Dedifferentiated amniotic fluid mesenchymal stem cell (primary cell): ENCODE measurements around the gene C19orf33.
A peak's percentile ranks its signal among the peaks of the same experiment; 100 is the strongest.
"Not testable (repeated sequence)": the region's sequence is repeated elsewhere in the genome, so short reads cannot be mapped to it uniquely, and the experiment has no call there.

Experiments
- DNase-seq: peaks from one replicate; pipeline ENCODE4 v3.0.0-alpha.2; 2016; ENCODE audit errors: extremely low spot score

C19orf33 gene

DNA sequence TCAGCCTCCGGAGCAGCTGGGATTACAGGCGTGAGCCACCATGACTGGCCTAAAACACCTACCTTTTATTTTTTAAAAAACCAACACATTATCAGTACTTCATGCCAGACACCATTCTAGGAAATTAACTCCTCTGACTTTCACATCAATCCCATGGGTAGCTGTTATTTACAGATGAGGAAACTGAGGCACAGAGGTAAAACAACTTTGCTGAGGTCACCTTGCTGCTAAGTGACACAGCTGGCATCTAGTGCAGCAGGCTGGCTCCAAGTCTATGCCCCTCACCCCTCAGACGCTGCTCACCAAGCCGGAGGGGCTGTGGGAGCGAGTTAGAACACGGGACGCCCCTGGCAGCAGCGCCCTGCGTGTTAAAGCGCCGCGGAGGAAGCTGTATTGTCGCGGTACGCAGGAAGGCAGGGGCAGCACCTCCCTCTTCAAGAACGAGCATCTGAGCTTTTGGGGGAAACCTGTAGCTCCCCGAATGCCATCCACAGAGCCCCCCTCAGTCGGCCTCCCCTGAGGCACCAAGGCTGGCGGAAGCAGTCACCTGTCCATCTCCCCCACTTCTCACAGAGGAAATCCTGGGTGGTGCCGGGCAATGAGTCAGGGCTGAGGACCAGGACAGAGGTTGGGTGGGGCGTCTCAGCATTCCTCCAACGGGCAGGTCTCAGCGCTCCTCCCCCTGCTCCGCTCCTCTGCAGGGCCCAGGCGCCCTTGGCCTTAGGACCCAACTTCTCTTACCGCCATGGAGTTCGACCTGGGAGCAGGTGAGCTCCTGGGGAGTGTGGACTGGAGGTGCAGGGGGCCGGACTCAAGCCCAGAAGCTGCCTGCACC lies at the start of gene C19orf33:
Gene C19orf33, plus strand, starts transcription at position 735 of the 835 bp plus-strand sequence. Its CDS starts 11 bp downstream, at position 746.
- no peak for DNase-seq

DNA sequence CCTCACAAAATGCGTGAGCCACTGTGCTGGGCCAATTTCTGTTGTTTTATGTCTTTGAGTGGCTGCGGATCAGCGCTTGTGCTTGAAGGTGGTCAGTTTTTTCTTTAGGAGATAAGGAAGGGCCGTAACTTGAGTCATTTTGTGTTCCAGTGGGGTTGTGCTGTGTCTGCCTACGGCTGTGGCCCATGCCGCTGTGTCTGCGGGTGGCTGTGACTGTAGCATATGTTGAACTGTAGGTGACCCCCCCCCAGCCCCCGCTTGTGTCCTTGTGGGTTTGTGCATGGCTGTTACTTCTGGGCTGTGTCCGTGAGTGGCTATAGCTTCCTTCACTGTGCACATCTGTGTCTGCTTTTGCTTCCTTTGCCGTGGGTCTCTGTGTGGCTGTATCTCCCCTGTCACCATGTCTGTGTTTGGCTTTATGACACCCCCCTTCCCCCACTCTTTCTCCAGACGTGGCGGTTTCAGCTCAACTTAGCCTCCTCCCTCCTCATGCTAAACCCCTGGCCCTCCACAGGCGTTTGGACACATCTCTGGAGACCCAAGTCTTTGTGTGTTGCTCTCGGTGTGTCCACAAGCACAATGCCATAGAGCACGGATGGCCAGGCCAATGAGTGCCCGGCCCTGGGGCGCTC lies 48.6 kb upstream of the C19orf33 start:
- DNase-seq: no peak

DNA sequence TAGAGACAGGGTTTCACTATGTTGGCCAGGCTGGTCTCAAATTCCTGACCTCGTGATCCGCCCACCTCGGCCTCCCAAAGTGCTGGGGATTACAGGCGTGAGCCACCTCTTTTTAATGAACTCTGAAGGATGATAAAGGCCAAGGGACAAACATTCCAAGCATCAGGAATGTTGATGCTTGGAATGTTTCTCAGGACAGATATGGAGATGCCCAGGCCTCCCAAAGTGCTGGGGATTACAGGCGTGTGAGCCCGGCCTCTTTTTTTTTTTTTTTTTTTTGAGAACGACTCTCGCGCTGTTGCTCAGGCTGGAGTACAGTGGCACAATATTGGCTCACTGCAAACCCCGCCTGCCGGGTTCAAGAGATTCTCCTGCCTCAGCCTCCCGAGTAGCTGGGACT lies 42.1 kb upstream of the C19orf33 start:
- not testable (repeated sequence) for DNase-seq

DNA sequence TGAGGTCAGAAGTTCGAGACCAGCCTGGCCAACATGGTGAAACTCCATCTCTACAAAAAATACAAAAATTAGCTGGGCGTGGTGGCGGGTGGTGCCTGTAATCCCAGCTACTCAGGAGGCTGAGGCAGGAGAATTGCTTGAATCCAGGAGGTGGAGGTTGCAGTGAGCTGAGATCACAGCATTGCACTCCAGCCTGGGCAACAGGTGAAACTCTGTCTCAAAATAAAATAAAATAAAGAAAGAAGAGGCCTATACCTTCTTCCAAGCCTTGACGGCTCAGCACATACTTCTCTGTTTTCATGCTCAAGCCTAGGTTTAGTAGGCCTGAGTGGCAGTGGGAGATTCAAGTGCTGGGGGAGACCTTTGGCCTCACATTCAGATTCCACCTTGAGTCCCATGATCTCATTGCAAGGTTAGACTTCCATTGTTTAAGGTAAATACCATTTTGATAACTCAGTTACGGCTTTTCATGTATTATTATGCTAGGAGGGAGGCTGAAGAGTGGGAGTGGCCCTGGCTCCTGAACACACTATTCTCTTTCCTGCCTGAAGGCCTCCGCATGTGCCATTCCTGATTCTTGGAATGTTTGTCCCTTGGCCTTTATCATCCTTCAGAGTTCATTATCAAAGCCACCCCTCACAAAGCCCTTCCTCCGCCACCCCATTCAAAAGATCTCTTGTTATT lies 41.3 kb upstream of the C19orf33 start:
- DNase-seq: no peak

DNA sequence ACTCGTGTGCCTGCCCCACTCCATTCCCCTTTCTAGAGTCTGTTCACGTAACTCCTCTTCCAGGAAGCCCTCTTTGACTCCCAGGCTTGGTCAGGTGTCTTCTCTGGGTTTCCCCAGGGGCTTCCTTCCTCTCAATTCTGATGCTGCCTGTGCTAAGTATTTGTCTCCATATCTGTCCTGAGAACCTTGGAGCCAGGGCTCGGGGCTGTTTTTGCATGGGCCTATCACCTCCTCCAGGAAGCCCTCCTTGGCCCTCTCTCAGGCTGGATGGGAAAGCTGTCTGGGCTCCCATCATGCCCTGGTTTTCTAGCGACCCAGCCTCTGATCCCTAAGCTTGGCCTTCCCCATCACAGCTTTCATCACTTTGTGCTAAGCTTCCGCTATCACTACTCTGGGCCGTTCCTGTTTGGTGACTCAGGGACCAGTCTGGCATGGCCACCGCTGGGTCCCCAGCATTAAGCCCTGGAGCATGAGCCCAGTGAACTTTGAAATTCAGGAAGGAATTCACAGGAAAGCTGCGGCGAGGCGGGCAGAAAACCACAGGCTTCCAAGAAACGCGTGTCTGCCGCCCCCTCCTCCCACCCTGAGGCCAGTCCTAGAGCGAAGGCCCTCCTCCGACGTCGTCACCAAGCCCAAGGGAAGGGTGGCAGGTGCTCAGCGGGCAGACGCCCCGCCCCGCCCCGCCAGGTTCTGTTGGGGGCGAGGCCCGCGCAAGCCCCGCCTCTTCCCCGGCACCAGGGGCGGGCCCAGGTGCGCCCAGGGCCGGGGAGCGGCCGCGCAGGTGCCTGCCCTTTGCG lies 40.2 kb upstream of the C19orf33 start:
- DNase-seq: no peak

DNA sequence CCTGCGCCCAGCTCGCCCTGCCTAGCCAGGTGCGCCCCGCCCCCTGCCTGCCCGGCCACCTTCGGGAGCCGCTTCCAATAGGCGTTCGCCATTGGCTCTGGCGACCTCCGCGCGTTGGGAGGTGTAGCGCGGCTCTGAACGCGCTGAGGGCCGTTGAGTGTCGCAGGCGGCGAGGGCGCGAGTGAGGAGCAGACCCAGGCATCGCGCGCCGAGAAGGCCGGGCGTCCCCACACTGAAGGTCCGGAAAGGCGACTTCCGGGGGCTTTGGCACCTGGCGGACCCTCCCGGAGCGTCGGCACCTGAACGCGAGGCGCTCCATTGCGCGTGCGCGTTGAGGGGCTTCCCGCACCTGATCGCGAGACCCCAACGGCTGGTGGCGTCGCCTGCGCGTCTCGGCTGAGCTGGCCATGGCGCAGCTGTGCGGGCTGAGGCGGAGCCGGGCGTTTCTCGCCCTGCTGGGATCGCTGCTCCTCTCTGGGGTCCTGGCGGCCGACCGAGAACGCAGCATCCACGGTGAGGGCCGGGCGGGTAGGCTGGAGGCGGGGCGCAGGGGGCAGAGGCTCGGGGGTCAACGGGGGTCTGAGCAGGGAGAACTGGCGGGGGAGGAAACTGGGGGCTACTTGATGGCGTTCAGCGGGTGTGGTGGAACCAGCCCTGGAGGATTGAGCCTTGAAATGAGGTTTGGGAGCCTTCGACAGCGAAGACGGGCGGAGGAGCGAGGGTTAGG lies 39.4 kb upstream of the C19orf33 start, which contains the start of gene SPINT2:
Gene SPINT2, plus strand, starts transcription at position 88 of the 727 bp plus-strand sequence. Its CDS starts 320 bp downstream, at position 408.
- DNase-seq: no peak

DNA sequence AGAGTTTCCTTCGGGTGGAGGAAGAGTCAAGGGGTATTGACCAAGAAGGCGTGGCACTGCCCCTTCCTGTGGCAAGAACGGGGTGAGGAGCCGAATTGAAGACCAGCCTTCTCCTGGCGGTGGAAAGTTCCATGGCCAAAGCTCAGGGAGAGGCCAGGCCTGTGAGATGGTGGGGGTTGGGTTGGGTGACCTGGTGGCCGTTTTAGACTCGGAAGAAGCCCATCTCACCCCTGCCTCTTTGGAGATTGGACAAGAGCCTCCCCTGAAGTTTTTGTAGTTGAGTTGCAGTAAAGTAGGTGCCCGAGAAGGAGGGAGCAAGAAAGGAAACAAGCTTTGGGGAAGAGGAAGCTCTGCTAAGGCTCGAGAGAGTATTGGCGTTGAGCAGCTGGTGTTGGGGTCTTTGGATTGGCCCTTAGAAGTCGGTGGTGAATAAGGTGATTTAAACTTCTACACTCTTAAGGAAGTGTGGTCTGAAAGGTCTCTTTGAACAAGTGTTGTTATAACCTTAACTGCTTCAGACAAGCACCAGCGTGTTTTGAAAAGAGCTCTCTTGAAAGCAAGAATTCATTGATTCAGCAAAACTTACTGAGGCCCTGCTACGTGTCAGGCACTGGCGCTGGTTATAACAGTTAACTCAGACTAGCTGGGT lies 38.7 kb upstream of the C19orf33 start:
- DNase-seq: no peak

DNA sequence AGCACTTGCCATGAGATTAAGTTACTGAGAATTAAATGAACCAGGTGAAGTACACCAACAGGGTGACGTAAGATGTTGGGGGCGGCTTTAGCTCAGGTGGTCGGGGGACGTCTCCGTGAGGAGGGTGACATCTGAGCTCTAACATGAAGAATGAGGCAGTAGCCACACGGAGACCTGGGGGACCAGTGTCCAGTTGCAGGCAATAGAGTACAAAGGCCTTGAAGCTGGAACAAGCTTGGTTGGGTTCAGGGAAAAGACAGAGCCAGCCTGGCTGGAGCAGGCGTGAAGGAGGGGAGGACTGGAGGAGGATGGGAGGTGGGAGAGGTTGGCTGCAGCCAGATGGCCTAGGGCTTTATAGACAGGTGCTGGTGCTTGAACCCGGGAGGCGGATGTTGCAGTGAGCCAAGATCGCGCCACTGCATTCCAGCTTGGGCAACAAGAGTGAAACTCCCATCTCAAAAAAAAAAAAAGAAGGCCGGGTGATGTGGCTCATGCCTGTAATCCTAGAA lies 38.1 kb upstream of the C19orf33 start:
- DNase-seq: no peak

DNA sequence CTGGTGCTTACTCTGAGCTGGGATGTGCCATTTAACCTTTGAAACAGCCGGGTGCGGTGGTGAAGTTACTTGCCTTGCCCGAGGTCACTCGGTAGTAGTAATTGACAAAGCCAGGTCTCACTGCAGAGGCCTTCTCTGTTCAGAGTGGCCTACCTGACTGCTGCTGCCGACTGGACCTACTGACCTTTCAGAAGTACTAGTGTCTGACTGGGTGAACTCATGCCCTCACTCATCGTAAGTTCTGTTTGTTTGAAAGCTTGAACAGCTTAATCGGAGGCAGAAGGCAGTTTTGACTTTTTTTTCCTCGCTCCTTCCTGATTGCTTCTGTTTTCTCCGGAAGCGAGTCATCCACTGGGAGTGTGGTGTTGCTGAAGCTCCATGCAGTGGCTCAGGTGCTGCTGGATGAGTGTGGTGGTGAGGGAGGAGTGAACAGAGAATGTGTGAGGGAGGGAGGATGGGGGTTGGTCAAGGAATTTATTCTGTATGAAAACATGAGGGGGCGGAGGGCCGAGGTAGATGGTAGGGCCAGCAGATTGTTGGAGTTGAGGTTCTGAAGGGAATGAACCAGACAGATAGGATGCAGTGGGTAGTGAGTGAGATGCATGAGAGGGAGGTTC lies 37.0 kb upstream of the C19orf33 start:
- DNase-seq: peak; percentile 30

DNA sequence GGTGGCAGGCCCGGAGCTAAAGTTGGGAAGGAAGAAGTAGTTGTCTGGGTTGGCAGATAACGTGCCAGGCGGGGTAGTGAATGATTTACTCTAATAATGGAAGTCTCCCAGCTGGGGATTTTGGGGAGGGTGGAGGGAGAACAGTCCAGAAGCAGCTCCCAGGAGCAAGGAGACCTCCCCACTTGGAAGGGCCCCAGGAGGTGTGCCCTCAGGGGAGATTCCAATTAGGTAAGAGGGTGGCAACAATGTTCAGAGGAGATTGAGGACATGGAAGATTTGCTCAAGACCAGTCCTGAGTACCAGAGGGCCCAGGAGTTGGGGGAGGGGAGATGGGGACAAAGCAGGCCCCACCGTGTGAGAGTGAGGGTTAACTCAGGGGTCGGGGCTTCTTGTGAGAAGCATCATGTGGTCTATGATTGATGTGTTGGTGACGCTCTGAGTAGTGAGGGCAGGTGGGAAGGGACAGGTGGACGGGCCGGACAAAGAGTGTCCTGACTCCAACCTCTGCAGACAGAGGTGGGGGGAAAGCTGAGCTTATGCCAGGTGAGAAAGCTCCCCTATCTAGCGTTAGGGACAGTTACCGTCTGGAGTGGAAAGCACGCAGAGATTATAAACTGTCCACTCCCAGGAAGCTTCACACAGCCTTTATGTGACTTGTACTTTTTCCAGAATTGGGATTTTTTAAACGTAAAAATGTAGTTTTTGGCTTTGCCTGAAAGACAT lies 36.1 kb upstream of the C19orf33 start:
- no peak for DNase-seq

DNA sequence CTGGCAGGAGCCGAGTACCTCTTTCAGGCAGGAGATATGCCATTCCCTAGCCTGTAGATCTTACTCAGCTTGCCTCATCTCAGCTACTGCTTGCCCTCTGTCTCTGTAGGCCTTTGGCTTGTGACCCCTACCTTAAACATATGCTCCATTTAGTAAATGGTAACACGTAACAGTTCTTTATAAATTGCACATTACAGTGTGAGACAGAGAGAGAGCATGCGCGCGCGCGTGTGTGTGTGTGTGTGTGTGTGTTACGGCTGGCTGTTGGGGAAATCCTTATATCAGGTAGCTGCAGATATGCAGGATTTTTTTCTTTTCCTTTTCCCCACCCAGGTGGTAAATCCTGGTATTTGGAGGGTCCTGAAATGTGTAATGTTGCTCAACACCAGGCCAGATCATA lies 35.5 kb upstream of the C19orf33 start:
- no peak for DNase-seq

DNA sequence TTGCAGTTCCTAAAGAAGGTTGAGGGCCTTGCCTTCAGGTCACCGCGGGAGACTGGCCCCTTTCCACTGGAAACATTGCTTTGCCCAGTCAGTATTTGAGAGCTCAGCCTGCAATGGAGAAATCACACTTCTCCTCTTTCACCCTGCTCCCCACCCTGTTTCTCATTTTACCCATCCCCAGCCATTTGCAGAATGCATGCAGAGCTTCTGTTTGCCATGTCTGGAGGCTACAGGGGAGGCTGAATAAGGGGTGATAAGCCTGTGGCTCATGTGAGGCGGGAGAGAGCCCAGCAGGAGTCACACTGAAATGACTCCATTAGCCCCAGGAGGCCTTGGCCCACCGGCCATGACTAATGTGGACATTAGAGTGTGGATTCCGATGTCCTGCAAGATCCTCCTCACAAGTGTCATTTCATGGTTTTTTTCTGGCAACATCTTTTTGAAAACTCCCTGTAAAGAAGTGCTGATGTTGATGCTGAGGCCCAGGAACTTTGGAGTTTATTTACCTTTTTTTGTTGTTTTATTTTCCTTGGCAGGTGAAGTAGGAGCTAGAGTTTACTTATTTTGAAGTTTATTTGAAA lies 33.4 kb upstream of the C19orf33 start:
- no peak for DNase-seq

DNA sequence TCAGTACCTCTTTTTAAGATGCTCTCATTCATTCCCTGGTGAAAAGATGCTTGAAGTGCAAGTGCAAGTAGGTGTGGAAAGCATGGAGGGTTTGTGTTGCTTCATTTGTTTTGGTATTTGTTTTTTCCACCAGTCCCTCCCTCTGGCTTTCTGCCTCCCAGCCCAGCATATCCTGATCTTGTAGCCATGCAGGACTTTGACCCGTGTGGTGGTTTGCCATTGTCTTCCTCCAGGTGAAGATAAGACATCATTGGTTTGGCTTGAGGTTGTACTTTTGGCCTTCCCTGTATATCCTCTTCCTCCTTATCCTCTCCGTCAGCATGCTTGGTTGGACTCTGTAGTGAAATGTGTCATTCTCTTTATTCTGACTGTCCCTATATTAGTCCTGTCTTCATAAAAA lies 30.6 kb upstream of the C19orf33 start:
- DNase-seq: no peak

DNA sequence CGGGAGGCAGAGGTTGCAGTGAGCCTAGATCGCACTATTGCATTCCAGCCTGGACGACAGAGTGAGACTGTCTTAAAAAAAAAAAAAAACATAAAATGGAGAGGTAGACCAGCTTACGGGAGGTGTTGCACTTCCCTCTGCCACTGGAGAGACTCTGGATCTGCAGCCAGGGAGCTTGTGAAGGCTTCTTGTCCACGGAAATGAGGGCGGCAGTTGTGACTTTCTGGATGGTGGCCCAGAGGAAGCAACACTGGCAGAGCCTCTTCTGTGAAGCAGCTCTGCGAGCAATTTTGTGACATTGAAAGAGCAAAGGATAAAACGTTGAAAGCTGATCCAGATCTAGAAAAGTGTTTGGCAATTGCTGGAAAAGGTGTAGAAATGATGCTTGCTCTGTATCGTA lies 29.3 kb upstream of the C19orf33 start:
- DNase-seq: no peak

DNA sequence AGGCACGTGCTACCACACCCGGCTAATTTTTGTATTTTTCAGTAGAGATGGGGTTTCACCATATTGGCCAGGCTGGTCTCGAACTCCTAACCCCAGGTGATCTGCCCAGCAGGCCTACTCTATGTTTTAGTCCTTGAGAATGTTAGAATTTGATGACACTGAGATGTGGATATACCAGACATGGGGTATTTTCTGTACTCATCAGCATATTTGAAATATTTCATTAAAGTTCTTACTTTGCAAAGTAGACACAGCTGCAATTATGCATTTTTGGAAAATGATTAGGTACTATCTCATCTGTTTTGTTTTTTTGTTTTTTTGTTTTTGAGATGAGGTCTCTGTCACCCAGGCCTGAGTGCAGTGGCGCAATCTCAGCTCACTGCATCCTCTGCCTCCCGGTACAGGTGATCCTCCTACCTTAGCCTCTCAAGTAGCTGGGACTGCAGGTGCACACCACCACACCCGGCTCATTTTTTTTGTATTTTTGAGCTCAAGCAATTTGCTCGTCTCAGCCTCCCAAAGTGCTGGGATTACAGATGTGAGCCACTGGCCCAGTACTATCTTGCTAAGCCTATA lies 27.0 kb upstream of the C19orf33 start:
- no peak for DNase-seq

DNA sequence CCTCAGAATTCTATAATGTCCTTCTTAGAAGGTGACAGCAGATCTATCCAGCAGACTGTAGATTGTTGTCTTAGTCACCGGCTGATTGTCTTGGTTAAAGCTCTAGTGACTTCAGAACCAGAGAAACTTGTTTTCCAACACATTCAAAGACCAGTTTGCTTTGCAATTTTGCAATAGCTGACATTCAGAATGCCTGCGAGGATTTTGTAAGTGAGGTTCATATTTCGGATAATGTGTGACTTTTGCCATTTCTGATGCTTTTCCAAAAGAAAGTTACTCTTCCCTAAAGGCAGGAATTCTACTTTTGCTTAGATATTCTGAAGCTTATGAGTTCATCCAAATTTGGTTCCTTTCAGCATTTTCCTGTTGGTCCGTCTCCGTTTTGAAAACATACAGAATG lies 26.5 kb upstream of the C19orf33 start:
- peak; percentile 62 for DNase-seq

DNA sequence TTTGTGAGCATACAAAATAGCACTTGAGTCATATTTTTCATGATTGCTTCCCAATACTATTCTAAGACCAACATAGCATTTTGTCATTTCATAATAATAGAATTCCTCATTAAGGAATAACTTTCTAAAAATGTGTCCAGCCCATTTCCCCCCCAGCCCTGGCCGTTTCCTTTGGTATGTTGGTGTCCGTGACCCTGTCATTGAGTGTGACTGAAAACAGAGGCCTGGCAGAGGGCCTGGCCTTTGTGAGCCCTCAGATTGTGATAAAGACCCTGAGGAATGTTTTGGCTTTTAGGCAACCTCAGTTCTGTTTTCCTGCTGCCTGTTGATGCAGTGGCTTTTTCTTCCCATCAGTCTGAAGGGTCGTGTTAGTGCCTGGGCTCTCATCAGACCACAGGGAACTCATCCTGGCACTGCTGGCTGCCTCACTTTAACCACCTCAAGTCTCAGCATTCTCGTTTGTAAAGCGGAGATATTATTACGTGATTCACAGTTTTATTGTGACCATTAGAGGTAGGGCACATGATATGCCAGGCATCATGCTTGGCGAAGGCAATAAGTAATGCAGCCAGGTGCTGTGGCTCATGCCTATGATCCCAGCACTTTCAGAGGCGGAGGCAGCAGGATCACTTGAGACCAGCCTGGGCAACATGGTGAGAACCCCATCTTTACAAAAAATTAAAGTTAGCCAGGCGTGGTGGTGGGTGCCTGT lies 25.9 kb upstream of the C19orf33 start:
- no peak for DNase-seq

DNA sequence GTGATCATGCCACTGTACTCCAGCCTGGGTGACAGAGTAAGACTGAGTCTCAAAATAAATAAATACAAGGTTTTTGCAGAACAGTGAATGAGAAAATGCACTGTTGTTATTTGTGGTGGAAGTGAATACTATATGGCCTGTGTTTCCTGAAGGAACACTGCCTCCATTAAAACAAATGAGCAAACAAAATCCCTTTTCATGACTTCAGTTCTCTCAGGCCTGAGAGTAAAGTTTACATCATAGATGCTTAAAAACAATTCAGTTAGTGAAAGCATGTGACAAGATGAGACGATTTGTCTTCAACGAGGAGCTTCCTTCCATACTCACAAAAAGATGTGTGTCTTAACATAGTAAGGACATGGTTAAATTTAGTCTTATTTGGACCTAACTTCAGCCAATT lies 25.3 kb upstream of the C19orf33 start:
- no peak for DNase-seq
